ENCODE data around the gene PDZD4.

GRCh38 chrX:153803211-153804099 lies 26.9 kb downstream of the PDZD4 start:
- TF ChIP-seq CTCF (IDR thresholded peaks at IDR 0.05 in 8 of 11, conservative IDR thresholded peaks at IDR 0.05 in 3 of 11) (no peak), POLR2AphosphoS5 (IDR thresholded peaks at IDR 0.05) (no peak), POLR2A (IDR thresholded peaks at IDR 0.05) (no peak)

Data from spleen (tissue), 7 donors.